NCI-H748 (cell line): ENCODE results near the gene ZNF416.

ENCODE experiments used
- DNase-seq: peaks from one replicate; lab custom pipeline; 2025; ENCODE audit not compliant: unreplicated experiment; lab: John Stamatoyannopoulos, UW

Gene ZNF416

DNA sequence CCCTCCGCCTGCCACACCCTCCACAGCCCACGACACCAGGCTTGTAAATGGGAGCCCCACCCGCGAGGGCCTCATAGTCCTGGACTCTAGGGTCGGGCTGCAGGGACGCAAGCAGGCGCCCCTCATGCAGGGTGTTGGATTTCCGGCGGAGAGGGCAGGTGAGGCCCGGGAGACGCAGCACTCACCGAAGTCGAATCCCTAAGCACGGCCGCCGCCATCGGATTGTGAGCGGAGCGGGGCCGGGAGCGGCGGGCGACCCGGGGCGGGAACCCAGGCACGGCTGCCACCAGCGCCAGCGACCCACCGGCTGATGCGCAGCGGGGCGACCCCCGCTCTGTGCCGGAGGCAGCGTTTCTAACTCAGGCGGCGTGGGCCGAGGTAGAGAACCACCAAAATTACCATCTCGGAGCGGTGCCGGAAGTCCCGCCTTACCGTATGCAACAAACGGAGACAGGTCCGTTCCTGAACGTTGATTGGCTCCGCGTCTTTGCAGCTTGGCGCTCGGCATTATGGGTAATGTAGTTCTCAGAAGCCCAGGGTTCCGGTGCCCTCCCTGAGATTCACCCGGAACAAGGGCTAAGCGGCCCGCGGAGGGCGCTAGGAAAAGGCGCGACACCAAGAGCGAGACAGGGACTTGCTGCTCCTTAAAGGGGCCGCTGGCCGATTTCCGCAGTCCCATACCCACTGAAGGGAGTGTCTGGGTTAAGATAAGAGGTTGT is at the start of gene ZNF416:
Gene ZNF416 (minus strand): TSS at position 425 of the 719 bp plus-strand sequence. CDS start 207 bp downstream, at position 218.
- peak; percentile 100 for DNase-seq

DNA sequence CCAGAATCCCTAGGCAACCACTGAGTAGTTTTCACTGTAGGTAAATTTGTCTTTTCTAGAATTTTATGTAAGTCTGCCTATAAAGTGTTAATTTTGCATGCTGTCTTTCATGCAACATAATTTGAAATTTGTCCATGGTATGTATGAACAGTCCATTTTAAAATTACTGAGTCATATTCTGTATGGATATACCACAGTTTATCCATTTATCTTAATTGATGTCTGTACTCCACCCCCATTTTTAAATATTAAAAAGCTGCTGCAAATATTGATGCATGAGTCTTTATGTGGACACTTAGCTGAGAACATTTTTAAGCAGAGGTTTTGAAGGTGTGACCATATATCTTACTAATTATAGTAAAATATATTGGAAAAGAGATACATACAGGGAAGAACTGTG is 44.4 kb upstream of the ZNF416 start:
- DNase-seq: no peak

DNA sequence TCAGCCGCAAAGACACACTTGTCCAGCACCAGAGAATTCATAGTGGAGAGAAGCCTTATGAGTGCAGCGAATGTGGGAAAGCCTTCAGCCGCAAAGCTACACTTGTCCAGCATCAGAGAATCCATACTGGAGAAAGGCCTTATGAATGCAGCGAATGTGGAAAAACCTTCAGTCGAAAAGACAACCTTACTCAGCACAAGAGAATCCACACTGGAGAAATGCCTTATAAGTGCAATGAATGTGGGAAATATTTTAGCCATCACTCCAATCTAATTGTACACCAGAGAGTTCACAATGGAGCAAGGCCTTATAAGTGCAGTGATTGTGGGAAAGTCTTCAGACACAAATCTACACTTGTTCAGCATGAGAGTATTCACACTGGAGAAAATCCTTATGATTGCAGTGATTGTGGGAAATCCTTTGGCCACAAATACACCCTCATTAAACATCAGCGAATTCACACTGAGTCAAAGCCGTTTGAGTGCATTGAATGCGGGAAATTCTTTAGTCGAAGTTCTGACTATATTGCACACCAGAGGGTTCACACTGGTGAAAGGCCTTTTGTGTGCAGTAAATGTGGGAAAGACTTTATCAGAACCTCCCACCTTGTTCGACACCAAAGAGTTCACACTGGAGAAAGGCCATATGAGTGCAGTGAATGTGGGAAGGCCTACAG is 42.1 kb upstream of the ZNF416 start:
- DNase-seq: no peak

DNA sequence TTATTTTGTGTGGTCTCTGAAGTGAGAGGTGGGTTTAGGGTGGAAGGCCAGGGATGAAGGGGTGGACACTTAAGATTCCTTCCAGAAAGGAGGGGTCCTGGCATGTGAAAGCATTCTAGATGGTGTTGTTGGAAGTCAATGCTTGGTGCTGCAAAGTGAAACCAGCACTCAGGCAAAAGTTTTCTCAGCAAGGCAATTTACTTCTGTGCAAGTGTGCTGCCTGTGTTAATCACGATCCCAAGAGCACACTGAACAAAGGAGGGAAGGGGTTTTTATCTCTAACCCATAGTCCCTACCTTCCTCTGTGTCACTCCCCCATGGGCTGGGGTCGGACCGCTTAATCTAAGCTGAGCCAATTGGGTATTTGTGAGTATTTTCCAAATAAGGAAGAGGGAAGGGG is 36.6 kb upstream of the ZNF416 start:
- DNase-seq: no peak

DNA sequence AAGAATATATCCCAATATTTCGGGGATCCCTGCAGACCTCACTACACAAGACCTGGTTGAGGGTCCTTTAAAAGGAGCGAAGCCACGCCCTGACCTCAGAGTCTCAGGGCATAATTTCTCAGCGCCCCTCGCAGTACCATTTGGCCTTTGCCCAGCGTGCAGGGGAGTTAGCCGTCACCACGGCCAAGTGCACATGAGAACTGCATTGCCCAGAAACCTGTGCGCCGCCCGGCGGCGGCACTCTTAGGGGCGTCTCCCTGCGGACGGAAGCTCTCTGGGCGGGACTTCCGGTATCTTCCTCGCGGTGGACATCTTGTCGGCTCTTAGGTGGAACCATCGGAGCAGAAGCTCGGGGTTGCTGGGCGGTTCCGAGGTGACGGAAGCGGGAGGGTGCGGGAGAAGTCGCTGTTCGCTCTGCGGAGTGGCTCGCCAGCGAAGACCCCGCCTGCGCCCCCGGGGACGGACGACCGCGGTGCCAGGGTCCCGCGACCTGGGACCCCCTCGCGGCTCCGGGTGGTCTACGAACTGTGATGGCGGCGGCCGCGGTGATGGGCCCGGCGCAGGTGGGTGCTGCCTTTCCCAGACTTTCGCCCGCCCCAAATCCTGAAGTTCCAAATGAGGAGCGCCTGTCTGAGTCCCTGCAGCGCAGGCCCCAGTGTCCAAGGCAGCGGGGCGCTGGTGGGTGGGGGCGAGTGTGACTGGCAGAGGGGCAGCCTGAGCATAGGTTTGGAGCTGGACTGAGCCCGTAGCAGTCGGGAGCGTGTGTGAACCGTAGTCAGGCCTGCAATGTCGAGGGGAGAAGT is 35.4 kb upstream of the ZNF416 start, which contains the start of gene ZNF134:
Gene ZNF134 (plus strand): TSS at position 302 of the 803 bp plus-strand sequence. CDS start 5,227 bp downstream, outside the sequence.
- peak; percentile 97 for DNase-seq

DNA sequence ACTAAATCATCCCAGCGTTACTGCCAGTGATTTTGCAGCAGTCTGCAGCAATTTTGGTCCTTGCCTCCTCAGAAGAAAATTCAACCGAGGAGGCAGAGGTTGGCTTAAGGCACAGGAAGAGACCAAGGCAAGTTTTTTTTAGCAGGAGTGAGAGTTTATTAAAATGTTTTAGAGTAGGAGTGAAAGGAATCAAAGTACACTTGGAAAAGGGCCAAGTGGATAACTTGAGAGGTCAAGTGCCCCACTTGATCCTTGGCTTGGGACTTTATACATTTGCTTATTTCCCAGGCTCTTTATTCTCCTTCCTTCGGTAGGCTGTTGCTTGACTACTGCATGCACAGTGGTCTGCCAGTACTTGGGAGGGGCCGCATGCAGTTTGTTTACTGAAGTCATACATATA is 32.4 kb upstream of the ZNF416 start:
- DNase-seq: no peak

DNA sequence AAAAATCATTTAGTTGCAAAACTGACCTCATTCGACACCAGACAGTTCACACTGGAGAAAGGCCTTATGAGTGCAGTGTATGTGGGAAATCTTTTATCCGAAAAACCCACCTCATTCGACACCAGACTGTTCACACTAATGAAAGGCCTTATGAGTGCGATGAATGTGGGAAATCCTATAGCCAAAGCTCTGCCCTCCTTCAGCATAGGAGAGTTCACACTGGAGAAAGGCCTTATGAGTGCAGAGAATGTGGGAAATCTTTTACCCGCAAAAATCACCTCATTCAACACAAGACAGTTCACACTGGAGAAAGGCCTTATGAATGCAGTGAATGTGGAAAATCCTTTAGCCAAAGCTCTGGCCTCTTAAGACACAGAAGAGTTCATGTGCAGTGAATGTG is 28.2 kb upstream of the ZNF416 start:
- DNase-seq: no peak

DNA sequence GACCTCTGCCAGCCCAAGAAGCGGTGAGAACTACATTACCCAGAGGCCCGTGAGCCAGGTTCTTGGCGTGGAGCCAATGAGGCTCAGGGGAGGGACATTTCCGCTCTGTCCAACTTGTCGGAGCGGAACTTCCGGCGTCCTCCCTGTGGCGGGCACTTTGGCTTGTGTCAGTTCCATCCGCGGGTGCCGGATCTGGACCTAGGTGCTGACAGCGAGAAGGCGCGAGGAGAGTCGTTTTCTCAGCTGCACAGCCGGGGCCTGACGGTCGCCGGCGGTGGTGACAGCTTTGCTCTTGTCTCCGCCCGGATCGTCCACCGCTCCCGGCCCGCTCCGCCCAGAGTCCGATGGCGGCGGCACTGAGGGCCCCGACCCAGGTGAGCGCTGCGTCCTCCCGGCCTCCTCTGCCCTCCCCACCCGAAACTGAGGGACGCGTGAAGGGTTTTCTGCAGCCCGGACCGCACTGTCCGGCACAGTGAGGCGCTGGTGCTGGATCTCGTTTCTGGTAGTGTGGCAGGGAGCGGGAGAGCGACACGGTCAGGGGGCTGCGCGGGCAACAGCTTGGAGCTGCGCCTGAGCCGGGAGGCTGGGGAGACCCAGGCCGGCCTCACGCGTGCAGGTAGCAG is 21.2 kb upstream of the ZNF416 start, which contains the start of gene ZNF530:
Gene ZNF530 (plus strand): TSS at position 125 of the 623 bp plus-strand sequence. CDS start 4,461 bp downstream, outside the sequence.
- DNase-seq: peak; percentile 97

DNA sequence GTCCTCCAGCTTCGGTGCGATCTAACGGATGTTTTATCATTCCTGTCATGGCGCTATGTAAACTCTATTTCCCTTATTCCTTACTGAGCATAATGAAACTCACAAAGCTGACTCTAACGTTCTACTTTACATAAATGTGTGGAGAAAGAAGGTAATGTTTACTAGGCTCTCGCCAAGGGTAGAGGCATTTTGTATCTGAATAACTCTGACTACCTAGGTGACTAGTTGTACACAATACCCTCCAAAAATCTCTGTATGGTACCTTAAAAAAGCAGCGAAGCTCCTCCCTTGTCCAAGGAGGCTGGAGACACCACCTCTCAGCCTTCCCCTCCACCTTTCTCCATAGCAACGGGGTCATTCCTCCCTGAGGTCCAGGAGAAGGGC is 20.7 kb upstream of the ZNF416 start:
- DNase-seq: no peak

DNA sequence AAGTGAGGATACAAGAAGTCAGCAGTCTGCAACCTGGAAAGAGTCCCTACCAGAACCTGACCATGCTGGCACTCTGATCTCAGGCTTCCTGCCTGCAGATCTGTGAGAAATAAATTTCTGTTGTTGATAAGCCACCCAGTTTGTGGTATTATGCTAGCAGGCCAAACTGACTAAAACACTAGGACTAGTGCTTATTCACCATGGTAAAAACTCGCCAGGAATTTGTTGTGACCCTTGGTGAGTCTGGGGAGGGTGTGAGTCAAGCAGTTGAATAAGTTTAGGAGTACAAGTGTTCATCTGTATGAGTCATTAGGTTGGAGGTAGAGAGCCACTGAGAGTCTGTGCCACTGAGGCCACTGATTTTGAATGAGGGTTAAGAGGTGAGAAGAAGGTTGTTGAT is 8.8 kb upstream of the ZNF416 start:
- no peak for DNase-seq

DNA sequence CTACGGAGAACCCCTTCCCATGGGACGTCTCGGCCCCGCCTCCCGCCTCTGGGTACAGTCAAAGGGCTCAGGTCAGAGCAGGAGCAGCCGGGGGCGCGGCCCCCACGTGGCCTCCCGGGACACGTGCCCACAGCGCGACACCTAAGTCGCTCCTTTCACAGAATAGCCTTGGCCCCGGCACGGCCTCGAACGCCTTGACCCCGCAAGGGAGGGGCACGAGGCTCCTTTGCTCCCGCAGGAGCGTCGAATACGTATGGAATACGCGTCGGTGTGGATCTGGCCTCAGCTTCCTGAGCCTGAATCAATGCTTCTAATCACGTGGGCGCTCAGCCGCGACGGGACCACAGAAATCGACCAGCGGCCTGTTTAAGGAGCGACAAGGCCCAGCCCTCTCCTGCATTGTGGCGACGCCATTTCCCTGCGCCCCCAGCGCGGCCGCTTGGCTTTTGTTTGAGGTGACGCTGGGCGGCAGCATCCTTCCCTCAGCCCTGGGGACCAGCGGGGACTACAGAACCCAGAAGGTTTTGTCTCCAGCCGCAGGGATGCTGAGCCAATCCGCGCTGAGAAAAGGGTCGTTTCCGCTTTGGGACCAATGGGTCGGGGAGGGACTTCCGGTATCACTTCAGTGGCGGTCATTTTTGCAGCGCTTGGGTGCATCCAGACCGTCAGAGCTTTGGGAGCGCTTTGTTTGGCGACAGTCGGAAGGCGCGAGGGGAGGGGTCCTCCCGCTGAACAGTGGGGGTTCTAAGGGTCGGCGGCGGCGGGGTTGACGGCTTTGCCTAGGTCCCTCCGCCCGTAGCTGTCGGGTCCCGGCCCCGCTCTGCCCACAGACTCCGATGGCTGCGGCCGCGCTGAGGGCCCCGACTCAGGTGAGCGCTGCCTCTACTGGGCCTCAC is 5.1 kb upstream of the ZNF416 start, which contains the start of gene ZIK1:
Gene ZIK1 (plus strand): TSS at position 625 of the 896 bp plus-strand sequence. CDS start 212 bp downstream, at position 837.
- DNase-seq: peak; percentile 99

DNA sequence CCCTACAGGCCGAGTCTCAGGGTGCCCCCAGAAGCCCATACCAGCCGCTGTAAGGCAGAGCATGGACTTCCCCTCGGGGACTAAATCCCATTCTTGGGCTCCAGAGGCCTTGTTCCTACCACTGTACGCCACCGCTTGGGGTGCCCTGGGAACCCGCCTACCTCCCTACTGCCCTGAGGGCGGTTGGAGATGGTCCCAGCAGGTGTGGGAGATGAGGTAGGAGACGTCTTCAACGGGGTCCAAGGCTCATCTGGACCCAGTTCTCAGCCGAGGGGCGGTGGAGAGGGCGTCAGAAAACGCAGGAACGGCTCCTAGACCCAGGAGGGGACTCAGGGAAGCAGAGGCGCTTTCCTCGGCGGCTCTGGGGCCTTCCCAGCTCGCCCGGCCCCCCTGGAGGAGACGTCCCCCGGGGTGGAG is 4.4 kb upstream of the ZNF416 start:
- no peak for DNase-seq

DNA sequence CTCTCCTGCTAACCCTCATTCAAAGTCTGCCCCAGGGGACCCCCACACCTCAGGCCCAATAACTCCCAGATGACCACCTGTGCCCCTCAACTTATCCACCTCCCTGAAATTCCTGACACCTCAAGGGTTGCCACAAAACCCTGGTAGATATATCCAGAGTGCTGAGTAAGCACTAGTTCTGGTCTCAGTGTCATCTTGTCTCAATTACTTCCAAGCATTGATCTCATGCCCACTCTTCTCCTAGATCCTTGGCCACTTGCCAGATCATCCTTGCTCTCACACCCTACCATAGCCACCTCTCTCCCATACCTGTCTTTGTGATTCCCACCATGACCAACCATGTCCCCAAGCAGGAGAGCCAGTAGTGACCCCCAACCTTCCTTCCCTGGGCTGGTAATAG is 2.0 kb downstream of the ZNF416 start:
- no peak for DNase-seq

DNA sequence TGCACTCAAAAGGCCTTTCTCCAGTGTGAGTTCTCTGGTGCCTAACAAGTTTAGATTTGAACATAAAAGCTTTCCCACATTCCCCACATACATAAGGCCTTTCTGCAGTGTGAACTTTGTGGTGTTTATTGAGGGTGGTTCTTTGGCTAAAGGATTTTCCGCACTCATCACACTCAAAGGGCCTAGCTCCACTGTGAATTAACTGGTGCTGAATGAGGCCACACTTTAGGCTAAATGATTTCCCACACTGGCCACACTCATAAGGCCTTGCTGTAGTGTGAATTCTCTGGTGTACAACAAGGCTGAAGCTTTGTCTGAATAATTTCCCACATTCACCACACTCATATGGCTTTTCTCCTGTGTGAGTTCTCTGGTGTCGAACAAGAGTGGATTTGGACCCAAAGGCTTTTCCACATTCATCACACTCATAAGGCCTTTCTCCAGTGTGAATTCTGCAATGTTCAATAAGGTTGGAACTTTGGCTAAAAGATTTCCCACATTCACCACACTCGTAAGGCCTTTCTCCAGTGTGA is 6.2 kb downstream of the ZNF416 start:
- DNase-seq: no peak

DNA sequence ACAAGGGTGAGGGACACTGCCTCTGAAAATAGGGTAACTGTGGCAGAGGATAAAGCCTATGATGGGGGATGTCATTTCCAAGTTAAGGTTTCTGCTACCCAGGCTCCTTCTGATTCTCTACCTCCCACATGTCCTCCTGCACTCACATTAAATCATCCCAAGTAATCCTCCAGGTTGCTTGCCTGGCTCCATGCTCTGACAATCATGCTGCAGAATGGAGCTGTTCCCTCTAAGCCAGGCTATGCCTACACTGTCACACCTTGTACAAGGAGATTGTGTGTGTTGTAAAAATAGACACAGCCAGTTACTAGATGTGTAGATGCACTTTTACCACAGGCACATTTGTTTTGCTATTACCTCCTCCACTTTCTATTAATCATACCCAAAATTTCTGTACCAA is 8.0 kb downstream of the ZNF416 start:
- DNase-seq: no peak

DNA sequence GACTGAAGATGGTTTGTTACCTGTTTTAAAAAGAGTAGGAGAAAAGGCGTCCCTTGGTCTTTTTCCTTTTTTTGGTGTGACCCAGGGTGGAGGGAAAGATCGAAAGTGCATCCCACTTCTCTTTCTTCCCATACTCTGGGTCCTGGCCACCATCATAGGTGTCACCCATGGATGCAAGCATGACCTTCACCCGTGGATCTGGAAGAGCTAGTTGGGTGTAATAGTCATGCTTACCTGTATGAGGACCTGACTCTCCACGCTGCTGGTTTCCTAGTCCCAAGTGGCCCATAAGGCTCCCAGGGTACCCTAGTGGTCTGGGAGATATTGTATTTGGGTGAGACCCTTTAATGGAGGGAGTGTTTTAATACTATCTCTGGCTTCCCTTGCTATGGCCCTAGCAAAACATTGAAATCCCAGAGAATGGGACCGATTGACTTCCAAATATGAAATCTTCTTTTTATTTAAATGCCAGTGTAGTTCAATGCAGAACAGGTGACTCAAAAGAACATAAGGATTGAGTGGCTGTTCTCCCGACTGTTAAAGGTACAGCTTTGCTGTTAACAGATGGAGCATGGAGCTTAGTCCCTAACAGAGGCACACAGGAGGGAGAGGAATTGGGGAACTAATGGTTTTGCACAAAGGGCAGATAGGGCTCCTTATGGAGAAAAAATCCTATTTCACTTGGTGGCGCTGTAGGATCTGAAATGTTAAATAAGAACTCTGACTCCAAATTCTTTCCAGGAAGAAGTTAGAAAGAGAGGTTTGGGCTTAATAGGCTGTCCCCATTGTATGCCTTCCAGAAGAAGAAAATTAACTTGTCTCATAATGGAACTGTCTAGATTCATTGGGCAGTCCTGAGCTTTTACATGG is 12.1 kb downstream of the ZNF416 start:
- DNase-seq: peak; percentile 60

DNA sequence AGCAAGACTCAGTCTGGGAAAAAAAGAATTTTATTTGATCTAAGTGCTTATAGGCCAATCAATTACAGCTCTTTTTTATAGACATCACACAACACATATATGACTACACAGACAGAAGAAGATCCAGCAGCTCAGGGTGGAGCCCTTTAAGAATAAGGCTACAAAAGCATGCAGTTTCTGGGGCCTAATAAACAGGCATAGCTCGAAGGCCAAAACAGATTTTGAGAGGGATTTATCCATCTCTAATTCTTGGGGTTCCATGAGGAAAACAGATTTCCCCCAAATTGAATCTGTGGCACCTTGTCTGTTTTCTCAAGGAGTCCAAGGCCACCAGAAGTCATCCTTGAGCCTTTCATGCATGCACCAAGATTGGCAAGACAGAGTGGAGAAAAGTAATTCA is 15.2 kb downstream of the ZNF416 start:
- DNase-seq: no peak

DNA sequence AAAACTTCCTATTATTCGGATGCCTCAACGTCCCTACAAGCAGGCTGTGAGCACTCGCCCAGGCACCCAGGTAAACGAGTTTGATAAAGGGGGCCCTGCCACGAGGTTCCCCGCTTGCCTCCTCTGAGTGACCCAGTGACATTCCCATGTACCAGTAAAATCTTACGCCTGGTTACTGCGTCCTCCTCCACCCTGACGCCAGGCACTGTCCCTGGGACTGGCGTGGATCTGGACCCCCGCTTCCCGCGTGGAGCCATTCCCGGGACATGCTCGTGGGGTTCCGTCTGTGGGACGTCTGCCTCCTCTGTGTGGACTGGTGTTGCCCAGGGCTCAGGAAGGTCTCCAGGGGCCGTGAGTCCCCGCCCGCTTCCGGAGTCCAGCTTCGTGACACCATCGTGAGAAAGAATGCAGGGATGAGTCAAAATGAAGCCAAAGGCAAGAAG is 18.6 kb downstream of the ZNF416 start:
- peak; percentile 38 for DNase-seq
